ENCODE results near the gene NCAM2.

NCAM2 gene

GRCh38 chr21:20999659-21000058 lies 1.4 kb downstream of the NCAM2 start:
- no peaks in the 10 kb centered on the region for H3K9me3 ChIP-seq (ENCODE audit: control insufficient read depth, insufficient read depth, low read length)
- H3K4me3 ChIP-seq (ENCODE audit: low read depth, low read length), result no peak overlapping the region

GRCh38 chr21:21000591-21001175 lies 2.5 kb downstream of the NCAM2 start:
- H3K4me3 ChIP-seq (ENCODE audit: low read depth, low read length), result no peak overlapping the region
- H3K4me1 ChIP-seq (ENCODE audit: control insufficient read depth, insufficient read depth, low read length), result peaks cover 6% of the 10 kb centered on the region
- H3K36me3 ChIP-seq (ENCODE audit: control insufficient read depth, insufficient read depth, low read length), result no peaks in the 10 kb centered on the region
- H3K27me3 ChIP-seq (ENCODE audit: control insufficient read depth, insufficient read depth, low read length), result peaks cover 32% of the 10 kb centered on the region
- no peaks in the 10 kb centered on the region for H3K9me3 ChIP-seq (ENCODE audit: control insufficient read depth, insufficient read depth, low read length)
- no peak overlapping the region for H3K9ac ChIP-seq (ENCODE audit: low read depth, low read length)

More at GRCh38 chr21:20999659-21000058, 1.4 kb downstream of the NCAM2 start:
- peaks cover 6% of the 10 kb centered on the region for H3K4me1 ChIP-seq (ENCODE audit: control insufficient read depth, insufficient read depth, low read length)
- H3K9ac ChIP-seq (ENCODE audit: low read depth, low read length), result no peak overlapping the region
- H3K36me3 ChIP-seq (ENCODE audit: control insufficient read depth, insufficient read depth, low read length), result no peaks in the 10 kb centered on the region
- H3K27me3 ChIP-seq (ENCODE audit: control insufficient read depth, insufficient read depth, low read length), result peaks cover 34% of the 10 kb centered on the region

- H3K4me1 ChIP-seq (ENCODE audit: control insufficient read depth, insufficient read depth, low read length), result peaks cover 6% of the 10 kb centered on the region
- no peaks in the 10 kb centered on the region for H3K36me3 ChIP-seq (ENCODE audit: control insufficient read depth, insufficient read depth, low read length)
- no peaks in the 10 kb centered on the region for H3K9me3 ChIP-seq (ENCODE audit: control insufficient read depth, insufficient read depth, low read length)
- H3K27me3 ChIP-seq (ENCODE audit: control insufficient read depth, insufficient read depth, low read length), result peaks cover 24% of the 10 kb centered on the region
- no peak overlapping the region for H3K9ac ChIP-seq (ENCODE audit: low read depth, low read length)
- H3K4me3 ChIP-seq (ENCODE audit: low read depth, low read length), result no peak overlapping the region
These were observed 3.4 kb downstream of the NCAM2 start for GRCh38 chr21:21001591-21002100.

DNA sequence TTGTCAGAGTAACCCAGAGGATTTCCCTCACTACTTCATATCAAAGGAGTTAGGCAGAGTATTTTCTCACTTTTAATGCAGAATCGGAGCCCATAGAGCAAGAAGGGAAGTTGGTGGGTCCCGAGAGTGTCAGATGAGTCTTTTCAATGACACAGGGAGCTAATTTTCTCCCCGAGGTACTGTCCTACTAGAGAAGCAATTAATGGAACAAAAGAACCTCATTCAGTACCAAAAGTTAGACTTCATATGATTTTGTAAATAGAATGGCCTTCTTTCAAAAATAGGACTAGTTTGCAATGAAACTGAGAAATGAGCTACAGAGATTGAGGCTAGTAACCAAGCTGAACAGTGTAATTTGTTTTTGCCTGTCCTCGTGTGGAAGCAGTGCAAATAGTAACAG lies 3.9 kb downstream of the NCAM2 start:
- Histone ChIP-seq H3K27me3 (ENCODE audit: control insufficient read depth, insufficient read depth, low read length) (peaks cover 19% of the 10 kb centered on the region), H3K36me3 (ENCODE audit: control insufficient read depth, insufficient read depth, low read length) (no peaks in the 10 kb centered on the region), H3K4me1 (ENCODE audit: control insufficient read depth, insufficient read depth, low read length) (peaks cover 3% of the 10 kb centered on the region), H3K9me3 (ENCODE audit: control insufficient read depth, insufficient read depth, low read length) (no peaks in the 10 kb centered on the region), H3K4me3 (ENCODE audit: low read depth, low read length) (no peak overlapping the region), H3K9ac (ENCODE audit: low read depth, low read length) (no peak overlapping the region)

DNA sequence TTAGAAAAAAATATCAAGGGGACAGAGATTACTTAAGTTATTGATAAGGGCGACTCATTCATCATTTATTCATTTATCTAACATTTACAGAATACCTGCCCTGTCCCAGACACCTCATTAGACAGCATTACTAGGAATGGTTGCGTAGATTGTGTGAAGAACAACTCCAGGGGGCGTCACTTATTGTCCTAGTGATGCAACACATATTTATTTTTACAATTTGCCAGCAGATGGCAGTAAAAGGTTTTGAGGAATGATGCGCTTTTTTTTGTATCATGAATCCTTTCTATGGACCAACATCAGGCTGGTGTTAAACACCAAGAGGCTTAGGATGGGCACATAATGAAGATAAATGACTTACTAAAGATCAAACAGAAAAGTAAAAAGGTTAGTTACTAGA lies 5.5 kb downstream of the NCAM2 start:
- Histone ChIP-seq H3K9me3 (ENCODE audit: control insufficient read depth, insufficient read depth, low read length) (no peaks in the 10 kb centered on the region), H3K9ac (ENCODE audit: low read depth, low read length) (no peak overlapping the region), H3K4me1 (ENCODE audit: control insufficient read depth, insufficient read depth, low read length) (peaks cover 5% of the 10 kb centered on the region), H3K36me3 (ENCODE audit: control insufficient read depth, insufficient read depth, low read length) (no peaks in the 10 kb centered on the region), H3K27me3 (ENCODE audit: control insufficient read depth, insufficient read depth, low read length) (peaks cover 8% of the 10 kb centered on the region), H3K4me3 (ENCODE audit: low read depth, low read length) (no peak overlapping the region)

- Histone ChIP-seq H3K9ac (ENCODE audit: low read depth, low read length) (no peak overlapping the region), H3K4me1 (ENCODE audit: control insufficient read depth, insufficient read depth, low read length) (peaks cover 16% of the 10 kb centered on the region), H3K4me3 (ENCODE audit: low read depth, low read length) (no peak overlapping the region), H3K36me3 (ENCODE audit: control insufficient read depth, insufficient read depth, low read length) (no peaks in the 10 kb centered on the region), H3K27me3 (ENCODE audit: control insufficient read depth, insufficient read depth, low read length) (no peaks in the 10 kb centered on the region), H3K9me3 (ENCODE audit: control insufficient read depth, insufficient read depth, low read length) (no peaks in the 10 kb centered on the region)
These were observed 9.4 kb downstream of the NCAM2 start for GRCh38 chr21:21007606-21008005.

- Histone ChIP-seq H3K27me3 (ENCODE audit: control insufficient read depth, insufficient read depth, low read length) (no peaks in the 10 kb centered on the region), H3K4me3 (ENCODE audit: low read depth, low read length) (no peak overlapping the region), H3K9me3 (ENCODE audit: control insufficient read depth, insufficient read depth, low read length) (no peaks in the 10 kb centered on the region)
These were observed 12.0 kb downstream of the NCAM2 start for GRCh38 chr21:21010228-21010627.

DNA sequence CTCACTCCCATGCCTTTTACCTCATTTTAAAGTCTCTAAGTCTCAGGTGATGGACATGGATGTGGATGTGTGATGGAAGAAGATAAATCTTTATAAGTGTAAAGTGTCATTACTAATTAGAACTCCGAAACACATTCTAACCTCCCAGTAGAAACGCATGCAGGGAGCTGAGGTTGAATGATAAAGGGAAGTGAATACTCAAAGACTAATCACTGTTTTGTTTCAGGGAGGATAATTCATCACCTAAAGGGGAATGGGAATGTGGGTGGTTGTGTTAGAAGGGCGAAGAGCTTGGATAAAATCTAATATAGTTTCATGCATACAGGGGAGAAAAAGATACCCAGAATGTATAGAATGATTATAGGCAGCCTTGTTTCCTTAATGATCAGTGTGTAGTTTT lies 12.5 kb downstream of the NCAM2 start:
- no peaks in the 10 kb centered on the region for H3K27me3 ChIP-seq (ENCODE audit: control insufficient read depth, insufficient read depth, low read length)
- H3K36me3 ChIP-seq (ENCODE audit: control insufficient read depth, insufficient read depth, low read length), result no peaks in the 10 kb centered on the region
- H3K4me3 ChIP-seq (ENCODE audit: low read depth, low read length), result no peak overlapping the region
- H3K9ac ChIP-seq (ENCODE audit: low read depth, low read length), result no peak overlapping the region
- H3K9me3 ChIP-seq (ENCODE audit: control insufficient read depth, insufficient read depth, low read length), result no peaks in the 10 kb centered on the region
- peaks cover 16% of the 10 kb centered on the region for H3K4me1 ChIP-seq (ENCODE audit: control insufficient read depth, insufficient read depth, low read length)

More at GRCh38 chr21:21010228-21010627, 12.0 kb downstream of the NCAM2 start:
- no peak overlapping the region for H3K9ac ChIP-seq (ENCODE audit: low read depth, low read length)
- peaks cover 16% of the 10 kb centered on the region for H3K4me1 ChIP-seq (ENCODE audit: control insufficient read depth, insufficient read depth, low read length)
- H3K36me3 ChIP-seq (ENCODE audit: control insufficient read depth, insufficient read depth, low read length), result no peaks in the 10 kb centered on the region

DNA sequence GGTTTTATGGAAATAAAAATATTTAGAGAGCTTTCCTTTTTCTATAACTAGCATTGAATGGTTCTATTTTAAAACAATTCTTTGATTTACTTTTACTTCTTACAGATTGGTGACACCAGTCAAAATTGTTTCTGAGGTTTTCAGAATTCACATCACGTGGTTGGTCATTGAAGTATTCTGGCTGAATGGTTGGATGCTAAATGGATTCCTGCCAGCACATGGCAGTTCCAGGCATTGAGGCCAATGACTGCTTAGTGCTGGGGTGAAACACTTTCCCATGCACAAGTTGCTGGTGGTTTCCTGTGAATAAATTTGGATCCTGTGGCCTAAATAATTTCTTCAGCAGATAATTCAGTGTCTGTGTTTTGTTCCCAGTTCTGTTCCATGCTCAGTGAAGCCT lies 20.6 kb downstream of the NCAM2 start:
- Histone ChIP-seq H3K4me3 (ENCODE audit: low read depth, low read length) (no peak overlapping the region), H3K4me1 (ENCODE audit: control insufficient read depth, insufficient read depth, low read length) (peaks cover 3% of the 10 kb centered on the region), H3K9ac (ENCODE audit: low read depth, low read length) (no peak overlapping the region), H3K36me3 (ENCODE audit: control insufficient read depth, insufficient read depth, low read length) (no peaks in the 10 kb centered on the region), H3K9me3 (ENCODE audit: control insufficient read depth, insufficient read depth, low read length) (no peaks in the 10 kb centered on the region), H3K27me3 (ENCODE audit: control insufficient read depth, insufficient read depth, low read length) (no peaks in the 10 kb centered on the region)

DNA sequence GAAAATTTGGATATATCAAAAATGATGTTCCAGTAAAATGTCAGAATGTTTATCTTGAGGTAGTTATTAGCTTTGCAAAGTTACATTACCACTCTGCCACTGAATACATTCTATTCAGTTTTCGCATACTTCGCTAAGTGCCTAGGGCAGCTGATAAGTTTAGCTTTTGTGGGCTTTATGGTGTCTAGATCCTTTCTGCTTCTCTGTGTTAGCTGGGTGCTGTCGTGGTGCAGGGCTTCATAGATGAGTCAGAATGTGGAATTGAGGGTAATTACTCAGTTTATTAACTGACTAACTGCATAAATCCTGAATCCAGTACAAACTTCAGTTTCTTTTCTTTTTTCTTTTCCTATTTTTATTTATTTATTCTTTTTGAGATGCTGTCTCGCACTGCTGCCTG lies 21.5 kb downstream of the NCAM2 start:
- H3K36me3 ChIP-seq (ENCODE audit: control insufficient read depth, insufficient read depth, low read length), result no peaks in the 10 kb centered on the region
- H3K27me3 ChIP-seq (ENCODE audit: control insufficient read depth, insufficient read depth, low read length), result no peaks in the 10 kb centered on the region
- no peak overlapping the region for H3K4me3 ChIP-seq (ENCODE audit: low read depth, low read length)
- H3K4me1 ChIP-seq (ENCODE audit: control insufficient read depth, insufficient read depth, low read length), result peaks cover 3% of the 10 kb centered on the region
- no peaks in the 10 kb centered on the region for H3K9me3 ChIP-seq (ENCODE audit: control insufficient read depth, insufficient read depth, low read length)
- H3K9ac ChIP-seq (ENCODE audit: low read depth, low read length), result no peak overlapping the region

- H3K4me1 ChIP-seq (ENCODE audit: control insufficient read depth, insufficient read depth, low read length), result peaks cover 7% of the 10 kb centered on the region
- no peaks in the 10 kb centered on the region for H3K36me3 ChIP-seq (ENCODE audit: control insufficient read depth, insufficient read depth, low read length)
- no peaks in the 10 kb centered on the region for H3K9me3 ChIP-seq (ENCODE audit: control insufficient read depth, insufficient read depth, low read length)
- H3K4me3 ChIP-seq (ENCODE audit: low read depth, low read length), result no peak overlapping the region
- H3K27me3 ChIP-seq (ENCODE audit: control insufficient read depth, insufficient read depth, low read length), result no peaks in the 10 kb centered on the region
- no peak overlapping the region for H3K9ac ChIP-seq (ENCODE audit: low read depth, low read length)
These were observed 27.5 kb downstream of the NCAM2 start for GRCh38 chr21:21025742-21026141.

- Histone ChIP-seq H3K36me3 (ENCODE audit: control insufficient read depth, insufficient read depth, low read length) (no peaks in the 10 kb centered on the region), H3K27me3 (ENCODE audit: control insufficient read depth, insufficient read depth, low read length) (no peaks in the 10 kb centered on the region), H3K9me3 (ENCODE audit: control insufficient read depth, insufficient read depth, low read length) (no peaks in the 10 kb centered on the region), H3K9ac (ENCODE audit: low read depth, low read length) (no peak overlapping the region), H3K4me3 (ENCODE audit: low read depth, low read length) (no peak overlapping the region), H3K4me1 (ENCODE audit: control insufficient read depth, insufficient read depth, low read length) (peaks cover 5% of the 10 kb centered on the region)
These were observed 30.1 kb downstream of the NCAM2 start for GRCh38 chr21:21028275-21028820.

Data from iPS-15b (cell line).